ENCODE results near the gene PBX4. TPM values are rescaled to one million over a fixed set of nuclear protein-coding genes. Genes with fewer than 3 reads are reported as not detected.

PBX4 gene
- total and polyA plus RNA-seq, 2 donors (not counting 3 experiments of a cell fraction or from before 2014, with no cell fraction given): not detected

DNA sequence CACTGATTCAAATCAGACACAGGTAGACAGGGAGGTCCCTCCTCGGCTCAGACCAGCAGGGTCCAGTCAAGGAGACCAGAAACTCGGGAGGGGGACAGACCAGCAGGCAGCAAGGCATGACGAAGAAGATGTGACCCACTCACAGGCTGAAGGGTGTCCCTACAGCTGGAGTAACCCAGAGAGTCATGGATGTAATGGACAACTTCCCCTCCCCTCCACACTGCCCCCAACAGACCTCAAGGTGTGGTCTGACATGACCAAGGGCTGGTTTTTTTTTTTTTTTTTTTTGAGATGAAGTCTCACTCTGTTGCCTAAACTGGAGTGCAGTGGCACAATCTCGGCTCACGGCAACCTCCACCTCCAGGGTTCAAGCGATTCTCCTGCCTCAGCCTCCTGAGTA is 34.1 kb downstream of the PBX4 start:
- TF ChIP-seq GATA2 (IDR thresholded peaks at IDR 0.05; ENCODE audit: insufficient read depth, insufficient read length, low read depth, low read length) (no peak), JUN (IDR thresholded peaks at IDR 0.05; ENCODE audit: borderline replicate concordance, insufficient read depth, insufficient read length, low read depth) (no peak), POLR2AphosphoS5 (IDR thresholded peaks at IDR 0.05; ENCODE audit: insufficient read depth, low read depth, low read length) (no peak), MYC (IDR thresholded peaks at IDR 0.05; ENCODE audit: low read depth, low read length) (no peak), POLR2A (IDR thresholded peaks at IDR 0.05; ENCODE audit: low read depth, low read length) (no peak), EZH2 (IDR thresholded peaks at IDR 0.05; ENCODE audit: borderline replicate concordance, low read depth, low read length, severe bottlenecking) (no peak), FOS (IDR thresholded peaks at IDR 0.05; ENCODE audit: borderline replicate concordance, insufficient read depth, low read length) (no peak)
- TF ChIP-seq, protein P1, sequence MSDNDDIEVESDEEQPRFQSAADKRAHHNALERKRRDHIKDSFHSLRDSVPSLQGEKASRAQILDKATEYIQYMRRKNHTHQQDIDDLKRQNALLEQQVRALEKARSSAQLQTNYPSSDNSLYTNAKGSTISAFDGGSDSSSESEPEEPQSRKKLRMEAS (IDR thresholded peaks at IDR 0.05; ENCODE audit: insufficient read depth, insufficient read length): no peak
- TF ChIP-seq, protein P2, sequence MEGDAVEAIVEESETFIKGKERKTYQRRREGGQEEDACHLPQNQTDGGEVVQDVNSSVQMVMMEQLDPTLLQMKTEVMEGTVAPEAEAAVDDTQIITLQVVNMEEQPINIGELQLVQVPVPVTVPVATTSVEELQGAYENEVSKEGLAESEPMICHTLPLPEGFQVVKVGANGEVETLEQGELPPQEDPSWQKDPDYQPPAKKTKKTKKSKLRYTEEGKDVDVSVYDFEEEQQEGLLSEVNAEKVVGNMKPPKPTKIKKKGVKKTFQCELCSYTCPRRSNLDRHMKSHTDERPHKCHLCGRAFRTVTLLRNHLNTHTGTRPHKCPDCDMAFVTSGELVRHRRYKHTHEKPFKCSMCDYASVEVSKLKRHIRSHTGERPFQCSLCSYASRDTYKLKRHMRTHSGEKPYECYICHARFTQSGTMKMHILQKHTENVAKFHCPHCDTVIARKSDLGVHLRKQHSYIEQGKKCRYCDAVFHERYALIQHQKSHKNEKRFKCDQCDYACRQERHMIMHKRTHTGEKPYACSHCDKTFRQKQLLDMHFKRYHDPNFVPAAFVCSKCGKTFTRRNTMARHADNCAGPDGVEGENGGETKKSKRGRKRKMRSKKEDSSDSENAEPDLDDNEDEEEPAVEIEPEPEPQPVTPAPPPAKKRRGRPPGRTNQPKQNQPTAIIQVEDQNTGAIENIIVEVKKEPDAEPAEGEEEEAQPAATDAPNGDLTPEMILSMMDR (IDR thresholded peaks at IDR 0.05; ENCODE audit: extremely low read depth in 1 of 2, insufficient read depth in 1 of 2, low read depth in 1 of 2, low read length in 2 of 2): no peak
- Histone ChIP-seq H2AFZ (ENCODE audit: low read depth, low read length) (no peak overlapping the region), H3K79me2 (ENCODE audit: control insufficient read depth, insufficient read depth, low read length) (no peaks in the 10 kb centered on the region), H3K4me2 (ENCODE audit: insufficient read depth, low read length) (no peak overlapping the region), H4K20me1 (replicated peaks; ENCODE audit: control insufficient read depth, extremely low read depth, insufficient read depth, low read length) (no peaks in the 10 kb centered on the region), H3K9me1 (replicated peaks; ENCODE audit: control insufficient read depth, extremely low read depth, insufficient read depth, low read length) (no peaks in the 10 kb centered on the region), H3K36me3 (ENCODE audit: control insufficient read depth in 2 of 2, extremely low read depth in 1 of 2, insufficient read depth in 2 of 2, low read length in 2 of 2) (no peaks in the 10 kb centered on the region), H3K27me3 (ENCODE audit: control insufficient read depth in 2 of 2, insufficient read depth in 2 of 2, low read length in 2 of 2) (no peaks in the 10 kb centered on the region), H3K9ac (replicated peaks; ENCODE audit: extremely low read depth, insufficient read depth, low read length) (no peak overlapping the region), H3K4me1 (ENCODE audit: control insufficient read depth, extremely low read depth, insufficient read depth, low read length) (no peaks in the 10 kb centered on the region), H3K4me3 (replicated peaks in 1 of 3; ENCODE audit: insufficient read depth in 1 of 3, low read depth in 1 of 3, low read length in 3 of 3) (no peak overlapping the region), H3K27ac (ENCODE audit: insufficient read depth, low read depth, low read length) (no peak overlapping the region), H3K9me3 (replicated peaks; ENCODE audit: control insufficient read depth, insufficient read depth, low read length) (no peaks in the 10 kb centered on the region)
- CTCF ChIA-PET: no interaction called here
- dilution Hi-C loops (cut with MboI; ENCODE audit: extremely low pct_ligation_motif_present, low sequenced_read_pairs) (no loop called here), intact Hi-C loops (cut with micrococcal nuclease) (no loop called here)
- BruUV-seq (replicated peaks): no TSS peak
- FAIRE-seq (no peak), DNase-seq (ENCODE audit: low read depth, low spot score) (no peak)
- POLR2A ChIA-PET: no interaction called here
